ENCODE results near the gene MS4A15. TPM values are rescaled to one million over a fixed set of nuclear protein-coding genes. Genes with fewer than 3 reads are reported as not detected.
A peak's percentile ranks its signal among the peaks of the same experiment; 100 is the strongest.

MS4A15 gene
- total and polyA plus RNA-seq, 9 of the 15 experiments (the other 6 are each of a cell fraction or from before 2014, with no cell fraction given) = not detected

- TF ChIP-seq HNRNPL (IDR thresholded peaks at IDR 0.05; ENCODE audit: low read depth, low read length) (no peak), DIDO1 (tag; IDR thresholded peaks at IDR 0.05; ENCODE audit: low read depth) (no peak), ZMIZ1 (IDR thresholded peaks at IDR 0.05; ENCODE audit: low read depth in 2 of 2, low read length in 2 of 2) (0 out of 4 replicates have a peak, but pooled peaks of 1 of the 2 experiments have one; percentile 14), CC2D1A (IDR thresholded peaks at IDR 0.05) (0 out of 2 replicates have a peak, but pooled peaks have one; percentile 45), TCF7 (IDR thresholded peaks at IDR 0.05; ENCODE audit: borderline replicate concordance) (no peak), HNRNPLL (IDR thresholded peaks at IDR 0.05; ENCODE audit: low read depth, low read length, poor library complexity, severe bottlenecking) (peak; percentile 28), LEF1 (IDR thresholded peaks at IDR 0.05) (no peak), SP2 (IDR thresholded peaks at IDR 0.05; ENCODE audit: extremely low read depth, low read depth, low read length, poor library complexity, severe bottlenecking) (no peak)
Measured at GRCh38 chr11:60775420-60775961, 18.8 kb downstream of the MS4A15 start (continued).

Data from K562 (cell line).